A549 (cell line): ENCODE data around the gene TRMT1.

Experiments used
- TF ChIP-seq, protein P1 (sequence below): fragments of 450-650 bp; IDR thresholded peaks from 2 replicates; pipeline ENCODE4 v1.6.1; 2014; ENCODE audit warnings: antibody characterized with exemption
- TF ChIP-seq, protein P2 (sequence below): fragments of 200-600 bp; sonication (generic); IDR thresholded peaks from 2 replicates; pipeline ENCODE4 v1.6.1; 2016; ENCODE audit warnings: antibody characterized with exemption, mild to moderate bottlenecking, moderate library complexity

DNA sequence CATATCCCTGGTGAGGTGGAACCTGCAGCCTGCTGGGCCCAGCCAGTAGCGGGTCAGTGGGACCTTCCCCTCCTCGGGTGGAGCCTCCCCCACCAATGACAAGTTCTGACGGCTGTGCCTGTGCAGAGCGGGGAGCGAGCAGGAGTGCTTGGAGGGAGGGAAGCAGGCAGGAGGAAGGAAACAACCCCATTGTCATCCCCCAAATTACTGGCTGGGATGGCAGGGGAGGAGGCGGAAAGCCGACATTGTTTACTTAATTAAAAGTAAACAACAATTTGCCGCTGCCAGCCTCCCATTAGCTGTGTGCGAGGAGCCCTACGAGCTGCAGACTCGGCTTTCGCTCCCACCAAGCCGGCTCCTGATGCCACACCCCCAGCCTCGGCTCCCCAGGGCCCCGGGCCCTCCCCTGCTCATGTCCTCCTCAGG, 59.4 kb downstream of the TRMT1 start:
- TF ChIP-seq, protein P1, sequence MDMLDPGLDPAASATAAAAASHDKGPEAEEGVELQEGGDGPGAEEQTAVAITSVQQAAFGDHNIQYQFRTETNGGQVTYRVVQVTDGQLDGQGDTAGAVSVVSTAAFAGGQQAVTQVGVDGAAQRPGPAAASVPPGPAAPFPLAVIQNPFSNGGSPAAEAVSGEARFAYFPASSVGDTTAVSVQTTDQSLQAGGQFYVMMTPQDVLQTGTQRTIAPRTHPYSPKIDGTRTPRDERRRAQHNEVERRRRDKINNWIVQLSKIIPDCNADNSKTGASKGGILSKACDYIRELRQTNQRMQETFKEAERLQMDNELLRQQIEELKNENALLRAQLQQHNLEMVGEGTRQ = no peak
- TF ChIP-seq, protein P2, sequence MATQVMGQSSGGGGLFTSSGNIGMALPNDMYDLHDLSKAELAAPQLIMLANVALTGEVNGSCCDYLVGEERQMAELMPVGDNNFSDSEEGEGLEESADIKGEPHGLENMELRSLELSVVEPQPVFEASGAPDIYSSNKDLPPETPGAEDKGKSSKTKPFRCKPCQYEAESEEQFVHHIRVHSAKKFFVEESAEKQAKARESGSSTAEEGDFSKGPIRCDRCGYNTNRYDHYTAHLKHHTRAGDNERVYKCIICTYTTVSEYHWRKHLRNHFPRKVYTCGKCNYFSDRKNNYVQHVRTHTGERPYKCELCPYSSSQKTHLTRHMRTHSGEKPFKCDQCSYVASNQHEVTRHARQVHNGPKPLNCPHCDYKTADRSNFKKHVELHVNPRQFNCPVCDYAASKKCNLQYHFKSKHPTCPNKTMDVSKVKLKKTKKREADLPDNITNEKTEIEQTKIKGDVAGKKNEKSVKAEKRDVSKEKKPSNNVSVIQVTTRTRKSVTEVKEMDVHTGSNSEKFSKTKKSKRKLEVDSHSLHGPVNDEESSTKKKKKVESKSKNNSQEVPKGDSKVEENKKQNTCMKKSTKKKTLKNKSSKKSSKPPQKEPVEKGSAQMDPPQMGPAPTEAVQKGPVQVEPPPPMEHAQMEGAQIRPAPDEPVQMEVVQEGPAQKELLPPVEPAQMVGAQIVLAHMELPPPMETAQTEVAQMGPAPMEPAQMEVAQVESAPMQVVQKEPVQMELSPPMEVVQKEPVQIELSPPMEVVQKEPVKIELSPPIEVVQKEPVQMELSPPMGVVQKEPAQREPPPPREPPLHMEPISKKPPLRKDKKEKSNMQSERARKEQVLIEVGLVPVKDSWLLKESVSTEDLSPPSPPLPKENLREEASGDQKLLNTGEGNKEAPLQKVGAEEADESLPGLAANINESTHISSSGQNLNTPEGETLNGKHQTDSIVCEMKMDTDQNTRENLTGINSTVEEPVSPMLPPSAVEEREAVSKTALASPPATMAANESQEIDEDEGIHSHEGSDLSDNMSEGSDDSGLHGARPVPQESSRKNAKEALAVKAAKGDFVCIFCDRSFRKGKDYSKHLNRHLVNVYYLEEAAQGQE = no peak
